ENCODE measurements around the gene DICER1. TPM values are rescaled to one million over a fixed set of nuclear protein-coding genes. Genes with fewer than 3 reads are reported as not detected.
A peak's percentile ranks its signal among the peaks of the same experiment; 100 is the strongest.

Gene DICER1
- total RNA-seq, 1 donor from 2014 or later = 27.6 TPM

DNA sequence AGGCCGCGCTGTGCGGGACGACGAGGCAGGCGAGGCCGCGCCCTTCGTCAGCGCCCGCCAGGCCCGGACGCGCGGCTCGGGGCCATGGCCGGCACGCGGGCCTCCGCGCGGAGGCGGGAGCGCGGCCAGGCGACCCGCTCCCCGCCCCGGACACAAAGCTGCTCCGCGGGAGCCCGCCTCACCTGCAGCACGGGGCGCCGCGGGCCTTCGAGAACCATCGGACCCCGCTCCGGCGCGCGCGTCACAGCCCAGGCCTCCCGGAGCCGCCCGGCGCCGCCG lies 342 bp downstream of the DICER1 start:
- TF ChIP-seq, protein P1, sequence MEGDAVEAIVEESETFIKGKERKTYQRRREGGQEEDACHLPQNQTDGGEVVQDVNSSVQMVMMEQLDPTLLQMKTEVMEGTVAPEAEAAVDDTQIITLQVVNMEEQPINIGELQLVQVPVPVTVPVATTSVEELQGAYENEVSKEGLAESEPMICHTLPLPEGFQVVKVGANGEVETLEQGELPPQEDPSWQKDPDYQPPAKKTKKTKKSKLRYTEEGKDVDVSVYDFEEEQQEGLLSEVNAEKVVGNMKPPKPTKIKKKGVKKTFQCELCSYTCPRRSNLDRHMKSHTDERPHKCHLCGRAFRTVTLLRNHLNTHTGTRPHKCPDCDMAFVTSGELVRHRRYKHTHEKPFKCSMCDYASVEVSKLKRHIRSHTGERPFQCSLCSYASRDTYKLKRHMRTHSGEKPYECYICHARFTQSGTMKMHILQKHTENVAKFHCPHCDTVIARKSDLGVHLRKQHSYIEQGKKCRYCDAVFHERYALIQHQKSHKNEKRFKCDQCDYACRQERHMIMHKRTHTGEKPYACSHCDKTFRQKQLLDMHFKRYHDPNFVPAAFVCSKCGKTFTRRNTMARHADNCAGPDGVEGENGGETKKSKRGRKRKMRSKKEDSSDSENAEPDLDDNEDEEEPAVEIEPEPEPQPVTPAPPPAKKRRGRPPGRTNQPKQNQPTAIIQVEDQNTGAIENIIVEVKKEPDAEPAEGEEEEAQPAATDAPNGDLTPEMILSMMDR (IDR thresholded peaks at IDR 0.05; ENCODE audit: insufficient read depth, low read length, severe bottlenecking) = no peak
- DNase-seq (ENCODE audit: low read depth) = no peak
- no peak for FAIRE-seq
- Histone ChIP-seq H3K4me3 (ENCODE audit: low read depth, low read length) (peak overlapping the region; percentile 66), H3K27me3 (ENCODE audit: control insufficient read depth, insufficient read depth, low read length) (no peaks in the 10 kb centered on the region), H3K36me3 (ENCODE audit: control insufficient read depth, insufficient read depth, low read length) (no peaks in the 10 kb centered on the region)

DNA sequence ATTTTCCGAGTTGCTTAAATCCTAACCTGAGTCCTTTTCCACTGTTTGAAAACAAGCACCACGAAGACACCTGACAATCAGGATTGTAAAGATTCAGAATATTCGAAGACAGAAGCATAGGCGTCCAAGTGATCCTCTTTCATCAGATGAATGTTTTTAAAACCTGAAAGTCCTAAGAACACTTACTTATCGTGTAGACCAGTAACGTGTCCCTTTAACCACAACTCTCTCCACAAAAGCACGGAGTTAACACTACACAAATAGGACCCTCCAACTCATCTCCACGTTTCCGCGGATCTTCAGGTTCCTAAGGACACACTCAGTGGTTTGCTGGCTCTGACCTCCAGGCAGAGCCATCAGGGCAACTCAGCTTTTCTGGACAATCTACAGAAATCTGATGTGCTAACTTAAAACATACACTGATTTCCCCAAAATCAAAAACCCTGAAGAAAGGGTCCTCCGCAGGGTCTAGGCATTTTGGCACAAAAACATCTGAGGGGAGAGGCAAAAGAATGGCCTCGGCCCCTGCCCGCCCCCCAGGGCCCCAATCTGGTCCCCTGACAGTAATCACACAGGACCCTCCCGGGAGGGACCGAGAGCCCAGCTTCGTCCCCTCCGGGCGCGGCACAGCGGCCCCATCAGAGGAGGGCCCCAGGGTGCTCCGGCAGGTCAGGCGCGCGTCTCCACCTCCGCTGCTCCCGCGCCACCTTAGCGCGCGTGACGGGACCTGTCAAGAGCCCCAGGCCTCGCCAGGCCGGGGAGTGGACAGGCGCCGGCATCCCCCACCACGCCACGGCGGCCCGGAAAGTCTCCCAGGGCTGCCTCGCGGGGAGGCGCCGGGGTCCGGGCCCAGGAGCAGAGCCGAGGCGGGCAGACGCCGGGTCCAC lies 925 bp downstream of the DICER1 start:
- peak overlapping the region; percentile 66 for H3K4me3 ChIP-seq (ENCODE audit: low read depth, low read length)
- peak; percentile 18 for DNase-seq (ENCODE audit: low read depth)
- no peaks in the 10 kb centered on the region for H3K36me3 ChIP-seq (ENCODE audit: control insufficient read depth, insufficient read depth, low read length)
- FAIRE-seq = no peak
- TF ChIP-seq, protein P1 (IDR thresholded peaks at IDR 0.05; ENCODE audit: insufficient read depth, low read length, severe bottlenecking) = no peak
- no peaks in the 10 kb centered on the region for H3K27me3 ChIP-seq (ENCODE audit: control insufficient read depth, insufficient read depth, low read length)

DNA sequence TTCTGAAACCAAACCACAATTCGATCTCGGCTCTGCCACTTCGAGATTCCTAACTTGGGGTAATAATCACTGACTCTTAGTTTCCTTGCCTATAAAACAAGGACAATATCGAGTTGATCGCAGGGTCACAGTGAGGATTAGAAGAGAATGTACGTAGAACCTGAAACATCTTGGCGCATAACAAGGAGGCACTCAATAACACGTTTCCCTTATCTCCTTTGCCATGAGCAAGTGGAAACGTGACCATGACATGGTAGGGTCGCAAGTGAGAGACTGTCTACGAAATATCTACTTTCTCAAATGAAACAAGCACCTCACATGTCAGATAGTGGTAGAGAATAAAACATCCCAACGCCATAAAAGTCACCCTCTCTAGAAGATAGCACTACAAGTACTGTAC lies 2.3 kb downstream of the DICER1 start:
- FAIRE-seq (no peak), DNase-seq (ENCODE audit: low read depth) (no peak)
- no peaks in the 10 kb centered on the region for H3K27me3 ChIP-seq (ENCODE audit: control insufficient read depth, insufficient read depth, low read length)
- TF ChIP-seq, protein P1 (IDR thresholded peaks at IDR 0.05; ENCODE audit: insufficient read depth, low read length, severe bottlenecking) = no peak
- H3K4me3 ChIP-seq (ENCODE audit: low read depth, low read length) = no peak overlapping the region
- H3K36me3 ChIP-seq (ENCODE audit: control insufficient read depth, insufficient read depth, low read length) = no peaks in the 10 kb centered on the region

DNA sequence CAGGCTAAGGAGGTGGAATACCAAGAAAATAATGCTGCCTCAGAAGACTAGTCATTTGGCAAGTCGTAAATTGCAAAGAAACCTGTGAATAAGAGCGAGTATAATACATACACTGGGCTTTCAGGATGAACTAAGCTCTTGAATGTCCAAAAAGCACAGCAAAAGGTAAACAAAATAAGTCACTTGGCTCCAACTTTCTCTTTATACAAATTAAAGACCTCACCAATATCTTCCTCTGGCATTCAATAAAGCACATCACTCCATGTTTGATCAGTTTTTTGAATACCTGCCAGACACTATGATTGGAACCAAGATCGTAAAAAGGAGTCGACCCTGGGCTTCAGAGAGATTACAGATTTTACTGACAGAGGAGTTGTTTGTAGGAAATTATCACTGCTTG lies 3.5 kb downstream of the DICER1 start:
- no peak for DNase-seq (ENCODE audit: low read depth)
- Histone ChIP-seq H3K4me3 (ENCODE audit: low read depth, low read length) (no peak overlapping the region), H3K27me3 (ENCODE audit: control insufficient read depth, insufficient read depth, low read length) (no peaks in the 10 kb centered on the region), H3K36me3 (ENCODE audit: control insufficient read depth, insufficient read depth, low read length) (no peaks in the 10 kb centered on the region)
- no peak for FAIRE-seq
- TF ChIP-seq, protein P1 (IDR thresholded peaks at IDR 0.05; ENCODE audit: insufficient read depth, low read length, severe bottlenecking) = no peak

DNA sequence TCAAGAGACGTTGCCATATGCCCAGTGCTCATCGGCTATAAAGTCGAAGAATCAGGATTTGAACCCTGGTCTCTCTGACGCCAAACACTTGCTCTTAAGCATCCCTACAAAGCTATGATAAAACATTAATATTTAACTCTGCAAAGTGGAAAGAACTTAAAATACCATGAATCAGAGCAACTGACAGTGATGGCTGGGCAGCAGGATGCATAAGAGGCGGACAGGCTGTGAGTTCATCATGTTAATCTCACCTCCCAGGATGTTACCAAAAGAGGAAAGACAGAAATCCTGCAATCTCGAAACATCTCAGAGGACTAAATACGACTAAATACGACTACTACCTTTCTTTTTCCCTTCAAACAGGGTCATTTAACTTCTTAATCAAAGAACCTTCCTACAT lies 5.8 kb downstream of the DICER1 start:
- Histone ChIP-seq H3K4me3 (ENCODE audit: low read depth, low read length) (no peak overlapping the region), H3K27me3 (ENCODE audit: control insufficient read depth, insufficient read depth, low read length) (no peaks in the 10 kb centered on the region), H3K36me3 (ENCODE audit: control insufficient read depth, insufficient read depth, low read length) (no peaks in the 10 kb centered on the region)
- TF ChIP-seq, protein P1 (IDR thresholded peaks at IDR 0.05; ENCODE audit: insufficient read depth, low read length, severe bottlenecking) = no peak
- DNase-seq (ENCODE audit: low read depth) (no peak), FAIRE-seq (no peak)

DNA sequence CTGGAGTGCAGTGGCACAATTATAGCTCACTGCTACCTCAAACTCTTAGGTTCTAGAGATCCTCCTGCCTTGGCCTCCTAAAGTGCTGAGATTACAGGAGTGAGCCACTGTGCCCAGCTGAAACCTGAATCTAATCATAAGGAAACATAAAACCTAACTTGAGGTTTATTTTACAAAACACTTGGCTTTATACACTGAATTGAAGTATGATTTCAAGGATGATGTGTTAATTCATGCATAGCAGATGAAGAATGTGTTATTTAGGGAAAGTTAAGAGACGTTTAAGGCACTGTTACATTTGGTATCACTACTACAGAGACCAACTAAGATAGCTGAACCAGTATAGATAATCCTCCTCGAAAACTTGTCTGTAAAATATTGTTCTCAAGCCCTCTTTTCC lies 6.4 kb downstream of the DICER1 start:
- Histone ChIP-seq H3K4me3 (ENCODE audit: low read depth, low read length) (no peak overlapping the region), H3K27me3 (ENCODE audit: control insufficient read depth, insufficient read depth, low read length) (no peaks in the 10 kb centered on the region), H3K36me3 (ENCODE audit: control insufficient read depth, insufficient read depth, low read length) (no peaks in the 10 kb centered on the region)
- FAIRE-seq (no peak), DNase-seq (ENCODE audit: low read depth) (no peak)
- TF ChIP-seq, protein P1 (IDR thresholded peaks at IDR 0.05; ENCODE audit: insufficient read depth, low read length, severe bottlenecking) = no peak
